Measurements from ENCODE around the gene MTERF4.

MTERF4 gene

GRCh38 chr2:241121008-241121407, 18.9 kb upstream of the MTERF4 start:
- no peak overlapping the region for H3K4me3 ChIP-seq (ENCODE audit: low read depth, low read length)
- TF ChIP-seq CTCF (IDR thresholded peaks at IDR 0.05; ENCODE audit: low read depth, low read length, missing control alignments): no peak
- no peak for DNase-seq (ENCODE audit: low read depth)

- no peak overlapping the region for H3K4me3 ChIP-seq (ENCODE audit: low read depth, low read length)
- TF ChIP-seq CTCF (IDR thresholded peaks at IDR 0.05; ENCODE audit: low read depth, low read length, missing control alignments): no peak
- DNase-seq (ENCODE audit: low read depth): no peak
Measured at GRCh38 chr2:241120440-241120839, 18.4 kb upstream of the MTERF4 start.

GRCh38 chr2:241118737-241119505, 16.8 kb upstream of the MTERF4 start:
- H3K4me3 ChIP-seq (ENCODE audit: low read depth, low read length): no peak overlapping the region
- TF ChIP-seq CTCF (IDR thresholded peaks at IDR 0.05; ENCODE audit: low read depth, low read length, missing control alignments): no peak
- DNase-seq (ENCODE audit: low read depth): no peak

GRCh38 chr2:241116606-241117560, 14.8 kb upstream of the MTERF4 start:
- H3K4me3 ChIP-seq (ENCODE audit: low read depth, low read length): no peak overlapping the region
- no peak for DNase-seq (ENCODE audit: low read depth)
- no peak for TF ChIP-seq CTCF (IDR thresholded peaks at IDR 0.05; ENCODE audit: low read depth, low read length, missing control alignments)

GRCh38 chr2:241115361-241115760, 13.3 kb upstream of the MTERF4 start:
- H3K4me3 ChIP-seq (ENCODE audit: low read depth, low read length): no peak overlapping the region
- no peak for DNase-seq (ENCODE audit: low read depth)
- TF ChIP-seq CTCF (IDR thresholded peaks at IDR 0.05; ENCODE audit: low read depth, low read length, missing control alignments): no peak

- TF ChIP-seq CTCF (IDR thresholded peaks at IDR 0.05; ENCODE audit: low read depth, low read length, missing control alignments): no peak
- no peak overlapping the region for H3K4me3 ChIP-seq (ENCODE audit: low read depth, low read length)
Measured at GRCh38 chr2:241114836-241115235, 12.7 kb upstream of the MTERF4 start.

More at GRCh38 chr2:241114836-241115235, 12.7 kb upstream of the MTERF4 start:
- DNase-seq (ENCODE audit: low read depth): no peak

All from GM12864 (cell line).